ENCODE results near the gene LMO7. TPM values are rescaled to one million over a fixed set of nuclear protein-coding genes. Genes with fewer than 3 reads are reported as not detected.

LMO7 gene
- total and polyA plus RNA-seq, 10 donors, result 2.2 to 15.5 (median 8.2) TPM

GRCh38 chr13:75762955-75763354 lies 126.8 kb downstream of the LMO7 start:
- no peaks in the 10 kb centered on the region for H3K36me3 ChIP-seq
- peak overlapping the region in 1 of 8 donors; percentile 37 for H3K4me3 ChIP-seq
- WGBS, 5 donors, result 78 to 94% (median 85%) methylated on average over 2 of the region's 2 CpGs
- peaks cover 7 to 41% (median 19%) of the 10 kb centered on the region in 6 donors for H3K4me1 ChIP-seq
- DNase-seq, result no peak
- TF ChIP-seq POLR2AphosphoS5 (IDR thresholded peaks at IDR 0.05), result no peak
- TF ChIP-seq CTCF (IDR thresholded peaks at IDR 0.05 in 8 of 11, conservative IDR thresholded peaks at IDR 0.05 in 3 of 11), result no peak
- TF ChIP-seq POLR2A (IDR thresholded peaks at IDR 0.05), result no peak
- H3K27me3 ChIP-seq (replicated peaks in 1 of 7), result no peaks in the 10 kb centered on the region
- H3K9me3 ChIP-seq, result no peaks in the 10 kb centered on the region
- peak overlapping the region in 6 of 8 donors; percentile 1 to 61 (median 38) for H3K27ac ChIP-seq
- intact Hi-C loops (cut with DNase I; ENCODE audit: low total_unique reads), result no loop called here

GRCh38 chr13:75763512-75763911 lies 127.4 kb downstream of the LMO7 start:
- H3K9me3 ChIP-seq, result no peaks in the 10 kb centered on the region
- no peaks in the 10 kb centered on the region for H3K27me3 ChIP-seq (replicated peaks in 1 of 7)
- no peak overlapping the region for H3K4me3 ChIP-seq
- TF ChIP-seq POLR2AphosphoS5 (IDR thresholded peaks at IDR 0.05) (no peak), CTCF (IDR thresholded peaks at IDR 0.05 in 8 of 11, conservative IDR thresholded peaks at IDR 0.05 in 3 of 11) (no peak), POLR2A (IDR thresholded peaks at IDR 0.05) (no peak)
- H3K36me3 ChIP-seq, result no peaks in the 10 kb centered on the region
- 92 to 95% (median 94%) methylated on average over 3 of the region's 3 CpGs for WGBS, 5 donors
- no peak overlapping the region for H3K27ac ChIP-seq
- intact Hi-C loops (cut with DNase I; ENCODE audit: low total_unique reads), result no loop called here
- no peak for DNase-seq
- peaks cover 7 to 41% (median 19%) of the 10 kb centered on the region in 6 donors for H3K4me1 ChIP-seq

GRCh38 chr13:75764251-75764925 lies 128.3 kb downstream of the LMO7 start:
- Histone ChIP-seq H3K27ac (no peak overlapping the region), H3K27me3 (replicated peaks in 1 of 7) (no peaks in the 10 kb centered on the region), H3K9me3 (no peaks in the 10 kb centered on the region), H3K4me3 (no peak overlapping the region), H3K4me1 (peaks cover 7 to 41% (median 19%) of the 10 kb centered on the region in 6 donors), H3K36me3 (no peaks in the 10 kb centered on the region)
- intact Hi-C loops (cut with DNase I; ENCODE audit: low total_unique reads), result no loop called here
- WGBS, 5 donors, result 82 to 96% (median 90%) methylated on average over 2 of the region's 2 CpGs
- no peak for DNase-seq
- TF ChIP-seq POLR2A (IDR thresholded peaks at IDR 0.05), result no peak
- TF ChIP-seq CTCF (IDR thresholded peaks at IDR 0.05 in 8 of 11, conservative IDR thresholded peaks at IDR 0.05 in 3 of 11), result no peak
- TF ChIP-seq POLR2AphosphoS5 (IDR thresholded peaks at IDR 0.05), result no peak

- no peak for DNase-seq
- Histone ChIP-seq H3K4me1 (peaks cover 7 to 41% (median 19%) of the 10 kb centered on the region in 6 donors), H3K27ac (no peak overlapping the region), H3K27me3 (replicated peaks in 1 of 7) (no peaks in the 10 kb centered on the region), H3K9me3 (no peaks in the 10 kb centered on the region), H3K36me3 (no peaks in the 10 kb centered on the region), H3K4me3 (no peak overlapping the region)
- 91 to 96% (median 93%) methylated on average over 3 of the region's 3 CpGs for WGBS, 5 donors
- intact Hi-C loops (cut with DNase I; ENCODE audit: low total_unique reads), result no loop called here
- TF ChIP-seq POLR2A (IDR thresholded peaks at IDR 0.05) (no peak), POLR2AphosphoS5 (IDR thresholded peaks at IDR 0.05) (no peak), CTCF (IDR thresholded peaks at IDR 0.05 in 8 of 11, conservative IDR thresholded peaks at IDR 0.05 in 3 of 11) (no peak)
These were observed 128.8 kb downstream of the LMO7 start for GRCh38 chr13:75764926-75765310.

All from spleen (tissue), 11 donors.